OCI-LY1 (cell line): ENCODE measurements around the gene CNNM4.

Experiments
- H2AFZ ChIP-seq: fragments of 200-600 bp; sonication (generic), shearing (Covaris generic); 2 replicates; pipeline ENCODE4 v1.6.0; 2014; ENCODE audit warnings: antibody characterized with exemption, mild to moderate bottlenecking, low read length
- H3F3A ChIP-seq: fragments of 200-600 bp; sonication (generic), shearing (Covaris generic); 2 replicates; pipeline ENCODE4 v1.6.0; 2014; ENCODE audit warnings: mild to moderate bottlenecking, antibody characterized with exemption, low read length, moderate library complexity; ENCODE audit not compliant: insufficient read depth
- H3K27ac ChIP-seq: fragments of 200-600 bp; sonication (generic); 2 replicates; pipeline ENCODE4 v1.5.1; 2014; ENCODE audit warnings: low read length, mixed run types, mild to moderate bottlenecking, low read depth; ENCODE audit not compliant: poor library complexity, severe bottlenecking
- H3K27me3 ChIP-seq: fragments of 200-600 bp; sonication (generic); 2 replicates; pipeline ENCODE4 v1.6.0; 2014; ENCODE audit warnings: antibody characterized with exemption, mild to moderate bottlenecking, low read length, moderate library complexity; ENCODE audit not compliant: insufficient read depth
- H3K36me3 ChIP-seq: fragments of 200-600 bp; sonication (generic); 2 replicates; pipeline ENCODE4 v1.6.1; 2014; ENCODE audit warnings: mild to moderate bottlenecking, antibody characterized with exemption, low read length, moderate library complexity, mixed read lengths; ENCODE audit not compliant: insufficient read depth
- H3K4me1 ChIP-seq: fragments of 200-600 bp; sonication (generic); 2 replicates; pipeline ENCODE4 v1.5.1; 2014; ENCODE audit warnings: mild to moderate bottlenecking, low read length, moderate library complexity; ENCODE audit not compliant: insufficient read depth, severe bottlenecking
- H3K4me2 ChIP-seq: fragments of 200-600 bp; sonication (generic), shearing (Covaris generic); 2 replicates; pipeline ENCODE4 v1.6.1; 2014; ENCODE audit warnings: low read length
- H3K4me3 ChIP-seq: fragments of 200-600 bp; sonication (generic); 2 replicates; pipeline ENCODE4 v1.5.1; 2014; ENCODE audit warnings: low read length, low read depth, mild to moderate bottlenecking, mixed read lengths; ENCODE audit not compliant: poor library complexity, severe bottlenecking
- H3K79me2 ChIP-seq: fragments of 200-600 bp; shearing (Covaris generic); 2 replicates; pipeline ENCODE4 v1.6.1; 2016; ENCODE audit warnings: mixed run types, low read length, mixed read lengths; ENCODE audit not compliant: insufficient read depth
- H3K9ac ChIP-seq: fragments of 200-600 bp; sonication (generic), shearing (Covaris generic); 2 replicates; pipeline ENCODE4 v1.6.1; 2014; ENCODE audit warnings: mild to moderate bottlenecking, low read length, mixed read lengths
- H3K9me2 ChIP-seq: fragments of 200-600 bp; sonication (generic), shearing (Covaris generic); 2 replicates; pipeline ENCODE4 v1.6.1; 2014; ENCODE audit warnings: low read depth, mild to moderate bottlenecking, low read length, mixed read lengths
- H3K9me3 ChIP-seq: fragments of 200-600 bp; shearing (Covaris generic); 2 replicates; pipeline ENCODE4 v1.6.1; 2014; ENCODE audit warnings: low read length, mixed read lengths
- H4K20me1 ChIP-seq: fragments of 200-600 bp; sonication (generic), shearing (Covaris generic); 2 replicates; pipeline ENCODE4 v1.6.0; 2016; ENCODE audit warnings: mild to moderate bottlenecking, low read length; ENCODE audit not compliant: insufficient read depth
- CTCF ChIP-seq: fragments of 200-600 bp; sonication (generic), shearing (Covaris generic); IDR thresholded peaks from 2 replicates; pipeline ENCODE4 v1.5.1; 2017; ENCODE audit warnings: mild to moderate bottlenecking, antibody characterized with exemption, low read length, moderate library complexity, mixed read lengths
- EZH2 ChIP-seq: fragments of 200-600 bp; sonication (generic), shearing (Covaris generic); IDR thresholded peaks from 2 replicates; pipeline ENCODE4 v1.8.0; 2017; ENCODE audit warnings: borderline replicate concordance, mixed run types, mild to moderate bottlenecking, antibody characterized with exemption, low read length, moderate library complexity, mixed read lengths

CNNM4 gene

DNA sequence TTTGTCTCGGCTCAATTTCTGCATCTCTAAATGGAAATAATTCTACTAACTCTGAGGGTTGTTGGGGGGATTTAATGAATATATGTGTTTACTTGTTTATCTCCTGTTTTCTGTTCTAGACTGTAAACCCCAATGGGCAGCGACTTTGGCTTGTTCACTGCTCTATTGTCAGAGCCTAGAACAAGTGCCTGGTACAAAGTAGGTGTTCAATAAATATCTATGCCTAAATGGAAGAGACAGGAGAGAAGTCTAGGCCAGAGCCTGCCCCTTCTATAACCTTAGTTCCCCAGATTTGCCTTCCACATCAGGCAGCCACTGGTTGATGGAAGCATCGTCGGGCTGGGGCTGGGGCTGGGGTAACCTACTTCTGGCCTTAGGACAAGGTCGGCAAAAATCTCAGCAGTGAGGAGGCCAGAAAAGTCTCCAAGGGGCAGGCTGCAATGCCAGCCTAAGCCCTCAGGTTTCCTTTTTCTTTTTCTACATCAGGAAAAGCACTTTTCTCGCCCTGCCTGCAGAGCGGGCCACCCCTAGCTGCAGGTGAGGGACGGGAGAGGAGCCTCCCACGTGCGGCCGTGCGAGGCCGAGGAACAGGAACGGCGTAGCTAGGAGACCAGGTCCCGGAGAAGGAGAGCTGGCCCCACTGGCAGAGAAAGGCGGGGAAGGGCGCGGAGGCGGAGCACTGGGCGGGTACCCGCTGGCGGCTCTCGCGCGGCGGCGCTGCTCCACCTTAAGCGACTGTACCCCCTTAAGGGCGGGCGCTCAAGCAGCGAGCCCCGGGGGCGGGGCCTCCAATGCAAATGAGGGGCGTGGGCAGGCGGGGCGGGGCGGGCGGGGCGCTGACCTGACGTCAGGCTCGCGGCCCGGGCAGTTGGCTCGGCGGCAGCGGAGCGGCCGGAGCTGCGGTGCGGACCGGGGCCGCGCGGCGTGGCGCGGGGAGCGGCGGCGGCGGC, at the start of gene CNNM4:
TSS of gene CNNM4 (plus strand) at position 867 of the 950 bp plus-strand sequence. CDS start 98 bp downstream, outside the sequence.
- H3K4me3 ChIP-seq: peak within 1 kb of the TSS; percentile 67
- no peaks in the 10 kb centered on the region for H3K9me2 ChIP-seq
- H4K20me1 ChIP-seq: no peaks in the 10 kb centered on the region
- H3K27me3 ChIP-seq: no peaks in the 10 kb centered on the region
- H3K27ac ChIP-seq: no peak within 1 kb of the TSS
- peaks cover 47% of the 10 kb centered on the region for H3K4me1 ChIP-seq
- H3K4me2 ChIP-seq: peak within 1 kb of the TSS; percentile 92
- H3K36me3 ChIP-seq: no peaks in the 10 kb centered on the region
- H3K9ac ChIP-seq: peak within 1 kb of the TSS; percentile 74
- H3K79me2 ChIP-seq: no peaks in the 10 kb centered on the region
- TF ChIP-seq CTCF: no peak
- TF ChIP-seq EZH2: no peak
- no peaks in the 10 kb centered on the region for H3K9me3 ChIP-seq
- no peaks in the 10 kb centered on the region for H3F3A ChIP-seq
- H2AFZ ChIP-seq: peak within 1 kb of the TSS; percentile 72

- H3K27me3 ChIP-seq: no peaks in the 10 kb centered on the region
- no peak overlapping the region for H3K4me3 ChIP-seq
- TF ChIP-seq CTCF (no peak), EZH2 (no peak)
- no peaks in the 10 kb centered on the region for H3K4me1 ChIP-seq
- H4K20me1 ChIP-seq: no peaks in the 10 kb centered on the region
- no peaks in the 10 kb centered on the region for H3K9me2 ChIP-seq
- peaks cover 62% of the 10 kb centered on the region for H3K36me3 ChIP-seq
- H3F3A ChIP-seq: no peaks in the 10 kb centered on the region
- no peak overlapping the region for H3K27ac ChIP-seq
- H3K4me2 ChIP-seq: no peak overlapping the region
- no peak overlapping the region for H3K9ac ChIP-seq
- H2AFZ ChIP-seq: no peak overlapping the region
- H3K9me3 ChIP-seq: no peaks in the 10 kb centered on the region
- H3K79me2 ChIP-seq: no peaks in the 10 kb centered on the region
Observed at GRCh38 chr2:96710985-96711384, 49.7 kb upstream of the CNNM4 start.

DNA sequence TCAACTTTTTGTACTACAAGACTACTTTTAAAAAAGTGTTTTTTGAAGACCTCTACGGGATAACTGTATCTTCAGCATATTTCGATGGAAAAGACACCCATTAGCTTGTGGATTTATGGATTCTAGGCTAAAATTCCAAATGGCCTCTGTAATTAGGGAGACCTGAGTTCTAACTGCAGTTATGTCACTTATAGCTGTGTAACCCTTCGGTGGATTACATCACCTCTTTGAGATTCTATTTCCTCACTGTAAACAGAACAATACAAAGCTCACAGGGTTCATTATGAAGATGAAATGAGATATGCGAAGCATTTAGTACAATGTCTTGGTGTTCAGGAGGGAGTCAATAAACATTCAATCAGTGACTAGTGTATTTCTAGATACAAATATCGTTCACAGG, 45.0 kb upstream of the CNNM4 start:
- no peak overlapping the region for H2AFZ ChIP-seq
- no peaks in the 10 kb centered on the region for H3K4me1 ChIP-seq
- no peak overlapping the region for H3K4me3 ChIP-seq
- H3F3A ChIP-seq: no peaks in the 10 kb centered on the region
- no peaks in the 10 kb centered on the region for H3K9me3 ChIP-seq
- no peak overlapping the region for H3K27ac ChIP-seq
- no peaks in the 10 kb centered on the region for H3K79me2 ChIP-seq
- TF ChIP-seq EZH2 (no peak), CTCF (no peak)
- H3K9ac ChIP-seq: no peak overlapping the region
- H3K36me3 ChIP-seq: peaks cover 21% of the 10 kb centered on the region
- H3K27me3 ChIP-seq: no peaks in the 10 kb centered on the region
- no peak overlapping the region for H3K4me2 ChIP-seq
- no peaks in the 10 kb centered on the region for H3K9me2 ChIP-seq
- no peaks in the 10 kb centered on the region for H4K20me1 ChIP-seq
